Prostate gland (tissue), 2 donors: Measurements from ENCODE around the gene MGRN1.

Source experiments
- CTCF ChIP-seq, 4 experiments: fragments of 200-600 bp in 2 of 4; fragments of 450-650 bp in 2 of 4; sonication (generic) in 2 of 4; IDR thresholded peaks; 1 replicate in 3 of 4; 2 replicates in 1 of 4; pipeline ENCODE4 v1.5.1; 2016 to 2019; ENCODE audit warnings: antibody characterized with exemption in 4 of 4, mild to moderate bottlenecking in 2 of 4, moderate library complexity in 2 of 4
- POLR2A ChIP-seq: fragments of 450-650 bp; IDR thresholded peaks from one replicate; pipeline ENCODE4 v1.6.1; 2016; ENCODE audit warnings: antibody characterized with exemption, mild to moderate bottlenecking
- POLR2AphosphoS5 ChIP-seq: sonication (generic); formaldehyde crosslinking; IDR thresholded peaks from one replicate; pipeline ENCODE4 v1.6.1; 2017; ENCODE audit warnings: antibody characterized with exemption

GRCh38 chr16:4593086-4593485 is 31.5 kb upstream of the MGRN1 start:
- TF ChIP-seq CTCF (IDR thresholded peaks at IDR 0.05), result no peak
- no peak for TF ChIP-seq POLR2A
- no peak for TF ChIP-seq POLR2AphosphoS5
